G401 (cell line): ENCODE data around the gene IL20RA. TPM values are rescaled to one million over a fixed set of nuclear protein-coding genes. Genes with fewer than 3 reads are reported as not detected.

Experiments
- DNase-seq: peaks from one replicate; pipeline ENCODE4 v3.0.0-alpha.2; 2015; ENCODE audit warnings: low spot score
- in situ Hi-C: cut with HindIII; loops from 2 replicates; pipeline ENCODE4 v1.10.0; 2016; ENCODE audit warnings: low sequenced_read_pairs, mixed read lengths
- total RNA-seq: library from RNA; depleted of rRNA; stranded (reverse); fragments of >200 nt; shearing (Covaris generic); gene quantifications from 2 replicates; pipeline ENCODE4 v1.2.3, GENCODE V29; 2014

IL20RA gene
- total RNA-seq, 1 experiment from 2014 or later: not detected

- no peak for DNase-seq
- in situ Hi-C loops: no loop called here
Measured at GRCh38 chr6:137013031-137013430, 31.7 kb downstream of the IL20RA start.

GRCh38 chr6:137011406-137011805 lies 33.4 kb downstream of the IL20RA start:
- DNase-seq: no peak
- in situ Hi-C loops: no loop called here

- in situ Hi-C loops: no loop called here
- no peak for DNase-seq
Measured at GRCh38 chr6:137010128-137010718, 34.5 kb downstream of the IL20RA start.

GRCh38 chr6:137008204-137008603 lies 36.6 kb downstream of the IL20RA start:
- in situ Hi-C loops: no loop called here
- DNase-seq: no peak

- DNase-seq: no peak
- in situ Hi-C loops: no loop called here
Measured at GRCh38 chr6:137006056-137006455, 38.7 kb downstream of the IL20RA start.

GRCh38 chr6:137005073-137005472 lies 39.7 kb downstream of the IL20RA start:
- no peak for DNase-seq
- in situ Hi-C loops: no loop called here

- DNase-seq: no peak
- in situ Hi-C loops: no loop called here
Measured at GRCh38 chr6:137002505-137002904, 42.3 kb downstream of the IL20RA start.

GRCh38 chr6:137001977-137002302 lies 42.8 kb downstream of the IL20RA start:
- no peak for DNase-seq
- in situ Hi-C loops: no loop called here

- in situ Hi-C loops: no loop called here
- no peak for DNase-seq
Measured at GRCh38 chr6:137001299-137001976, 43.3 kb downstream of the IL20RA start.

GRCh38 chr6:137000825-137001224 lies 43.9 kb downstream of the IL20RA start:
- DNase-seq: no peak
- in situ Hi-C loops: no loop called here

GRCh38 chr6:136995521-136995920 lies 49.2 kb downstream of the IL20RA start:
- no peak for DNase-seq
- in situ Hi-C loops: no loop called here

- DNase-seq: no peak
- in situ Hi-C loops: no loop called here
Measured at GRCh38 chr6:136994782-136995181, 50.0 kb downstream of the IL20RA start.

GRCh38 chr6:136992113-136992512 lies 52.7 kb downstream of the IL20RA start:
- in situ Hi-C loops: no loop called here
- no peak for DNase-seq

GRCh38 chr6:136991646-136992045 lies 53.1 kb downstream of the IL20RA start:
- DNase-seq: no peak
- in situ Hi-C loops: no loop called here

GRCh38 chr6:136990754-136991153 lies 54.0 kb downstream of the IL20RA start:
- DNase-seq: no peak
- in situ Hi-C loops: no loop called here

GRCh38 chr6:136990242-136990578 lies 54.6 kb downstream of the IL20RA start:
- in situ Hi-C loops: no loop called here
- no peak for DNase-seq

- in situ Hi-C loops: no loop called here
- no peak for DNase-seq
Measured at GRCh38 chr6:136989571-136990241, 55.1 kb downstream of the IL20RA start.

GRCh38 chr6:136987526-136987925 lies 57.2 kb downstream of the IL20RA start:
- DNase-seq: no peak
- in situ Hi-C loops: no loop called here

- in situ Hi-C loops: no loop called here
Measured at GRCh38 chr6:136985502-136985901, 59.3 kb downstream of the IL20RA start.

GRCh38 chr6:136984578-136984977 lies 60.2 kb downstream of the IL20RA start:
- DNase-seq: no peak
- in situ Hi-C loops: no loop called here

More at GRCh38 chr6:136985502-136985901, 59.3 kb downstream of the IL20RA start:
- no peak for DNase-seq

GRCh38 chr6:136983687-136984086 lies 61.1 kb downstream of the IL20RA start:
- DNase-seq: no peak

More at GRCh38 chr6:136983687-136984086, 61.1 kb downstream of the IL20RA start:
- in situ Hi-C loops: no loop called here
